Measurements from ENCODE around the gene PAX5. TPM values are rescaled to one million over a fixed set of nuclear protein-coding genes. Genes with fewer than 3 reads are reported as not detected.

PAX5 gene
- total RNA-seq, 1 donor from 2014 or later: 1.3 TPM

- Mint-ChIP-seq H3K36me3 (ENCODE audit: low read depth, unreplicated experiment) (no peaks in the 10 kb centered on the region), H3K4me1 (ENCODE audit: unreplicated experiment) (peaks cover 4% of the 10 kb centered on the region), H3K9me3 (ENCODE audit: unreplicated experiment) (no peaks in the 10 kb centered on the region), H3K27me3 (ENCODE audit: unreplicated experiment) (peaks cover 4% of the 10 kb centered on the region), H3K4me3 (ENCODE audit: unreplicated experiment) (no peak overlapping the region), H3K27ac (ENCODE audit: unreplicated experiment) (no peak overlapping the region)
- no peak for TF ChIP-seq CTCF (IDR thresholded peaks at IDR 0.05; ENCODE audit: unreplicated experiment)
- no peak for DNase-seq (ENCODE audit: low spot score)
These were observed 59.3 kb downstream of the PAX5 start for GRCh38 chr9:36974731-36975130.

DNA sequence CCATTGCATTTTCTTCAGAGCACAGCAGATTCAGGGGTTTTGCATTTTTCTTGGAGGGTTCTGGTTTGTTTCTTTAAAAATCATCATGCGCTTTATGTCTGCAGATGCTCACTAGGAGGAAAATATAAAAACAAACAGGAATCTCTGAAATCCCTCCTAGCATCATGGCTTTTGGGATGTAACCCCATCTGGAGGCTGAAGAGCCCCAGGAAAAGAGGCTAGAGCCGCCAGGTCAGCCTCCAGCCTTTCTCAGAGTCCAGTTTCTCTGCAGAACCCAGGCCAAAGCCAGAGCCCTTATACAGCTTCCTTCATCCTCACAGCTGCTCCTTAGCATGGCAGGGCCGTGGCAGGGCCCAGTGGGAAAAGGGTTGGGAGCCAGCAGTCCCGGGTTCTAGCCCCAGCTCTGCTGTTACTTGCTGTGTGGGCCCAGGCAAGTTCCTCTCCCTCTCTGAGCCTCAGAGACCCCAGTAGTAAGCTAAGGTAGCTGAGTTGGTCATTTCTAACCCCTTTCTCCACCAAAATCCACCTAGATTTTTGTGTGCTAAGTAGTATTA, 62.1 kb downstream of the PAX5 start:
- H3K4me1 Mint-ChIP-seq (ENCODE audit: unreplicated experiment): peaks cover 4% of the 10 kb centered on the region
- no peaks in the 10 kb centered on the region for H3K9me3 Mint-ChIP-seq (ENCODE audit: unreplicated experiment)
- no peak for DNase-seq (ENCODE audit: low spot score)
- no peak overlapping the region for H3K27ac Mint-ChIP-seq (ENCODE audit: unreplicated experiment)
- H3K36me3 Mint-ChIP-seq (ENCODE audit: low read depth, unreplicated experiment): no peaks in the 10 kb centered on the region
- H3K27me3 Mint-ChIP-seq (ENCODE audit: unreplicated experiment): peaks cover 4% of the 10 kb centered on the region
- H3K4me3 Mint-ChIP-seq (ENCODE audit: unreplicated experiment): no peak overlapping the region
- TF ChIP-seq CTCF (IDR thresholded peaks at IDR 0.05; ENCODE audit: unreplicated experiment): no peak

- no peak for DNase-seq (ENCODE audit: low spot score)
- Mint-ChIP-seq H3K4me3 (ENCODE audit: unreplicated experiment) (no peak overlapping the region), H3K27me3 (ENCODE audit: unreplicated experiment) (peaks cover 5% of the 10 kb centered on the region), H3K4me1 (ENCODE audit: unreplicated experiment) (peaks cover 4% of the 10 kb centered on the region), H3K36me3 (ENCODE audit: low read depth, unreplicated experiment) (no peaks in the 10 kb centered on the region), H3K27ac (ENCODE audit: unreplicated experiment) (no peak overlapping the region), H3K9me3 (ENCODE audit: unreplicated experiment) (no peaks in the 10 kb centered on the region)
- no peak for TF ChIP-seq CTCF (IDR thresholded peaks at IDR 0.05; ENCODE audit: unreplicated experiment)
These were observed 63.8 kb downstream of the PAX5 start for GRCh38 chr9:36970007-36970888.

- peaks cover 9% of the 10 kb centered on the region for H3K27me3 Mint-ChIP-seq (ENCODE audit: unreplicated experiment)
- no peaks in the 10 kb centered on the region for H3K36me3 Mint-ChIP-seq (ENCODE audit: low read depth, unreplicated experiment)
- H3K9me3 Mint-ChIP-seq (ENCODE audit: unreplicated experiment): no peaks in the 10 kb centered on the region
- no peaks in the 10 kb centered on the region for H3K4me1 Mint-ChIP-seq (ENCODE audit: unreplicated experiment)
- DNase-seq (ENCODE audit: low spot score): no peak
- no peak for TF ChIP-seq CTCF (IDR thresholded peaks at IDR 0.05; ENCODE audit: unreplicated experiment)
- no peak overlapping the region for H3K27ac Mint-ChIP-seq (ENCODE audit: unreplicated experiment)
- no peak overlapping the region for H3K4me3 Mint-ChIP-seq (ENCODE audit: unreplicated experiment)
These were observed 64.8 kb downstream of the PAX5 start for GRCh38 chr9:36969216-36969771.

Data from endothelial cell (in vitro differentiated cells).